SJSA1 (cell line): ENCODE results near the gene SLC35G2. TPM values are rescaled to one million over a fixed set of nuclear protein-coding genes. Genes with fewer than 3 reads are reported as not detected.

ENCODE experiments used
- DNase-seq, 2 experiments: peaks; one replicate each; pipeline ENCODE4 v3.0.0-alpha.2; 2015 to 2020; ENCODE audit warnings: low spot score in 2 of 2, low read depth in 1 of 2
- H3K27ac ChIP-seq: fragments of 250-450 bp; sonication (Bioruptor Pico); 2 replicates; pipeline ENCODE4 v1.5.1; 2020; ENCODE audit warnings: mild to moderate bottlenecking, moderate library complexity
- H3K27me3 ChIP-seq: fragments of 250-450 bp; sonication (Bioruptor Pico); replicated peaks from 2 replicates; pipeline ENCODE4 v1.5.1; 2020; ENCODE audit warnings: mild to moderate bottlenecking, moderate library complexity
- H3K36me3 ChIP-seq: fragments of 250-450 bp; sonication (Bioruptor Pico); 2 replicates; pipeline ENCODE4 v1.5.1; 2020; ENCODE audit warnings: mild to moderate bottlenecking
- H3K4me1 ChIP-seq: fragments of 250-450 bp; sonication (Bioruptor Pico); replicated peaks from 2 replicates; pipeline ENCODE4 v1.6.1; 2021; ENCODE audit warnings: mild to moderate bottlenecking
- H3K4me3 ChIP-seq: fragments of 250-450 bp; sonication (Bioruptor Pico); 2 replicates; pipeline ENCODE4 v1.5.1; 2020; ENCODE audit warnings: mild to moderate bottlenecking
- H3K9me3 ChIP-seq: fragments of 250-450 bp; sonication (Bioruptor Pico); replicated peaks from 2 replicates; pipeline ENCODE4 v1.5.1; 2020; ENCODE audit warnings: mild to moderate bottlenecking
- total RNA-seq: library from RNA; depleted of rRNA; stranded (reverse); fragments of >200 nt; shearing (Covaris generic); gene quantifications from 2 replicates; pipeline ENCODE4 v1.2.3, GENCODE V29; 2014; rRNA removed

Gene SLC35G2
- total RNA-seq, 1 experiment from 2014 or later = 39.4 TPM

DNA sequence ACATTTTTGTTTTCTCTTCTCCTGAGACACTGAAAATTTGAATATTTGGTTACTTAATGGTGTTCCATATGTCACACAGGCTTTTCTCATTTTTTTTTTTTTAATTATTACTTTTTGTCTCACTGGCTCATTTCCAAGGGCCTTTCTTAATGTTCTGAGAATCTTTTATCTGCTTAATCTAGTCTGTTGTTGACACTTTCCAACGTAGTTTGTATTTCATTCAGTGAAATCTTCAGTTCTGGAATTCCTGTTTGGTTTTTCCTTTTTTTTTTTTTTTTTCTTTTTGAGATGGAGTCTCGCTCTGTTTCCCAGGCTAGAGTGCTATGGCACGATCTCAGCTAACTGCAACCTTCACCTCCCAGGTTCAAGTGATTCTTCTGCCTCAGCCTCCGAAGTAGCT lies 85.8 kb downstream of the SLC35G2 start:
- no peaks in the 10 kb centered on the region for H3K27me3 ChIP-seq
- DNase-seq = no peak

More for the DNA sequence above, 85.8 kb downstream of the SLC35G2 start:
- Histone ChIP-seq H3K27ac (no peak overlapping the region), H3K9me3 (peaks cover 8% of the 10 kb centered on the region; the same call in 1 of the 2 replicates), H3K4me3 (no peak overlapping the region), H3K4me1 (peaks cover 4% of the 10 kb centered on the region), H3K36me3 (peaks cover 10% of the 10 kb centered on the region)

Other genes with a start within 250 kb of the SLC35G2 start
- 20.6 and 31.9 TPM in 2 replicates for gene STAG1, start 66.7 kb upstream of the SLC35G2 start, total RNA-seq
- 42.2 and 69.3 TPM in 2 replicates for gene NCK1, start 43.1 kb downstream of the SLC35G2 start, total RNA-seq
- 3.2 and 3.6 TPM in 2 replicates for gene IL20RB, start 138.9 kb downstream of the SLC35G2 start, total RNA-seq